ENCODE measurements around the gene PDZK1. TPM values are rescaled to one million over a fixed set of nuclear protein-coding genes. Genes with fewer than 3 reads are reported as not detected.
A peak's percentile ranks its signal among the peaks of the same experiment; 100 is the strongest.

Gene PDZK1
- polyA plus RNA-seq, 1 experiment, result 3.2 TPM

DNA sequence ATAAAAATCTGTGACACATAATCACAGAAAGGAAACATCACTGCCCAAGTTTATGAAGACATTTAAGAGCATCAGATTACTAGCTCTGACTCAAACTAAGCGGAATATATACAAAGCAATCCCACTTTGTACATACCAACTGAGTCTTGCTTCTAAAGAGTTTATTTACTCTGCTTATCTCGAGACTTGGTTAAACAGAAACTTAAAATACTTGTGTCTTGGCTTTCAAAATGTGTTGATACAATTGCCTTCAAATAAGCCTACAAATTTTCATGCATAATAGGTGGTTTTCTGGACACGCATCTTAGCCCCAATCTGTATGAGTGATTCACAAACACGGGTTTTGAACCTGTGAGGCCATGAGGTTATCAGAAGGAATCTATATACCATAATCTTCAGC is 33.1 kb upstream of the PDZK1 start:
- Histone ChIP-seq H3K4me3 (ENCODE audit: low read depth, low read length) (no peak overlapping the region), H3K9me3 (ENCODE audit: control insufficient read depth, insufficient read depth, low read length) (0 out of 2 replicates have a peak, but pooled peaks cover 4% of the 10 kb centered on the region), H3K27ac (ENCODE audit: low read depth, low read length) (no peak overlapping the region), H3K27me3 (ENCODE audit: control insufficient read depth, insufficient read depth, low read length) (no peaks in the 10 kb centered on the region)
- DNase-seq (ENCODE audit: low read depth, low spot score), result peak; percentile 78
- TF ChIP-seq, protein P1, sequence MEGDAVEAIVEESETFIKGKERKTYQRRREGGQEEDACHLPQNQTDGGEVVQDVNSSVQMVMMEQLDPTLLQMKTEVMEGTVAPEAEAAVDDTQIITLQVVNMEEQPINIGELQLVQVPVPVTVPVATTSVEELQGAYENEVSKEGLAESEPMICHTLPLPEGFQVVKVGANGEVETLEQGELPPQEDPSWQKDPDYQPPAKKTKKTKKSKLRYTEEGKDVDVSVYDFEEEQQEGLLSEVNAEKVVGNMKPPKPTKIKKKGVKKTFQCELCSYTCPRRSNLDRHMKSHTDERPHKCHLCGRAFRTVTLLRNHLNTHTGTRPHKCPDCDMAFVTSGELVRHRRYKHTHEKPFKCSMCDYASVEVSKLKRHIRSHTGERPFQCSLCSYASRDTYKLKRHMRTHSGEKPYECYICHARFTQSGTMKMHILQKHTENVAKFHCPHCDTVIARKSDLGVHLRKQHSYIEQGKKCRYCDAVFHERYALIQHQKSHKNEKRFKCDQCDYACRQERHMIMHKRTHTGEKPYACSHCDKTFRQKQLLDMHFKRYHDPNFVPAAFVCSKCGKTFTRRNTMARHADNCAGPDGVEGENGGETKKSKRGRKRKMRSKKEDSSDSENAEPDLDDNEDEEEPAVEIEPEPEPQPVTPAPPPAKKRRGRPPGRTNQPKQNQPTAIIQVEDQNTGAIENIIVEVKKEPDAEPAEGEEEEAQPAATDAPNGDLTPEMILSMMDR (IDR thresholded peaks at IDR 0.05; ENCODE audit: low read depth, low read length), result no peak
- ChIA-PET CTCF (interaction anchor here (0.6 to 2.8 kb wide), 3 partner anchors 18 to 40 kb away, joined by 3 to 8 read pairs (median 3); no protein-coding TSS in a partner anchor), POLR2A (interaction anchor here (0.7 to 2.8 kb wide), 5 partner anchors 11 to 305 kb away, joined by 4 to 20 read pairs (median 4); partner anchors contain the start of genes POLR3C and RNF115)

DNA sequence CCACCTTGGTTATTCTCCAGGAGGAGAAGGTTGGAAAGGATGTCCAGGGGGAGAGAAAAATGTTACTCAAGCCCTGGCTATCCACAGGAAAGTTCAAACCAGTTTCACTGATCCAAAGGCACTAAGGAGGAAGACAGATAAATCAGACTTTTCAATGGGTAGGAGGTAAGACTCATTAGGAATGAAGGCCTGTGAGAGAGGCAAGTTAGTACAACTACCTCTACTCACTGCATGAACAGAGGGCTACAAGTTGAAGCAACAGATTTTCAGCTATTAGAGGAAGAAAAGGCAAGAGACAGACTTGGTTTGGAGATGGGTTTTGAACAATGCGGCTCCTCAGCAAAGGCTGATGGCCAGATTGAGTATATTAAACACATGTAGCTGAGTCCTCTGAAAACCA is 29.0 kb upstream of the PDZK1 start:
- Histone ChIP-seq H3K27me3 (ENCODE audit: control insufficient read depth, insufficient read depth, low read length) (no peaks in the 10 kb centered on the region), H3K4me3 (ENCODE audit: low read depth, low read length) (no peak overlapping the region), H3K27ac (ENCODE audit: low read depth, low read length) (peak overlapping the region; percentile 1), H3K9me3 (ENCODE audit: control insufficient read depth, insufficient read depth, low read length) (0 out of 2 replicates have a peak, but pooled peaks cover 4% of the 10 kb centered on the region)
- ChIA-PET CTCF (no interaction called here), POLR2A (no interaction called here)
- TF ChIP-seq, protein P1 (IDR thresholded peaks at IDR 0.05; ENCODE audit: low read depth, low read length), result no peak
- no peak for DNase-seq (ENCODE audit: low read depth, low spot score)

DNA sequence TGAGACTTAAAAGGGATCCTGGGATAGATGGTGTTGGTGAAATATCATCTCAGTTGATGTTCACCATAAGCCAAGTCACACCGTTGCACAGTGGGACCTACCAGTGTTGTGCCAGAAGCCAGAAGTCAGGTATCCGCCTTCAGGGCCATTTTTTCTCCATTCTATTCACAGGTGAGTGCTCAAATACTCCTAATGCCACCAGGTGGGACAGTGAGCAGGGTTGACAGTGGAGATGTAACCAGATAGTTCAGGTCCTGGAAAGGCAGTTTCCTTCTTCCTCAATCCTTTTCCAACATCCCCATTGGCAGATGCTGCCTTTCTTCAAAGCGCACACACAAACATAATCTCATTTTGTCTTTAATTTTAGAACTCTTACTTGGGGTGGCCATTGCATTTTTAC is 23.7 kb upstream of the PDZK1 start:
- DNase-seq (ENCODE audit: low read depth, low spot score), result no peak
- TF ChIP-seq, protein P1 (IDR thresholded peaks at IDR 0.05; ENCODE audit: low read depth, low read length), result no peak
- Histone ChIP-seq H3K4me3 (ENCODE audit: low read depth, low read length) (no peak overlapping the region), H3K27ac (ENCODE audit: low read depth, low read length) (no peak overlapping the region), H3K9me3 (ENCODE audit: control insufficient read depth, insufficient read depth, low read length) (no peaks in the 10 kb centered on the region), H3K27me3 (ENCODE audit: control insufficient read depth, insufficient read depth, low read length) (no peaks in the 10 kb centered on the region)
- CTCF ChIA-PET, result interaction anchor here (1.2 to 1.7 kb wide), 2 partner anchors 9 to 10 kb away, joined by 5 read pairs; no protein-coding TSS in a partner anchor
- POLR2A ChIA-PET, result no interaction called here

DNA sequence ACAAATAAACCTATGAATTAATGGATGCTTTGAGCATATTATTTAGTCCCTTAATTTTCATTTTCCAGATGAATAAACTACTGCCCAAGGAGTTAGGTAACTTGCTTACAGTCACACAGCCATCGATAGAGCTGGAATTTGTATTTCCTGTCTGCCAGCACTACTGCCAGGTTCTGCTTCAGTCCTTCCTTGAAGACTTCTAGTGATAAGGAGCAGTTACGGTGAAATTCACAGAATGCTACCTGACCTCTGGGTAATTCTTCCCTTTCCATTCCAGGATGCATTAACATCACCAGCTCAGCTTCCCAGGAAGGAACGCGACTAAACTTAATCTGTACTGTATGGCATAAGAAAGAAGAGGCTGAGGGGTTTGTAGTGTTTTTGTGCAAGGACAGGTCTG is 23.3 kb upstream of the PDZK1 start:
- CTCF ChIA-PET, result interaction anchor here (1.7 kb wide), 1 partner anchor 9 kb away, joined by 5 read pairs; no protein-coding TSS in a partner anchor
- no peak overlapping the region for H3K4me3 ChIP-seq (ENCODE audit: low read depth, low read length)

More for the DNA sequence above, 23.3 kb upstream of the PDZK1 start:
- Histone ChIP-seq H3K27me3 (ENCODE audit: control insufficient read depth, insufficient read depth, low read length) (no peaks in the 10 kb centered on the region), H3K27ac (ENCODE audit: low read depth, low read length) (no peak overlapping the region), H3K9me3 (ENCODE audit: control insufficient read depth, insufficient read depth, low read length) (no peaks in the 10 kb centered on the region)
- POLR2A ChIA-PET, result no interaction called here
- DNase-seq (ENCODE audit: low read depth, low spot score), result no peak
- TF ChIP-seq, protein P1 (IDR thresholded peaks at IDR 0.05; ENCODE audit: low read depth, low read length), result no peak

Measured in AG04450 (cell line).